Liver (tissue), 9 donors: ENCODE results near the gene COX7A1. TPM values are rescaled to one million over a fixed set of nuclear protein-coding genes. Genes with fewer than 3 reads are reported as not detected.

Source experiments
- DNase-seq: peaks from one replicate; pipeline ENCODE4 v3.0.0-alpha.2; 2017; ENCODE audit warnings: low spot score
- H3K27ac ChIP-seq, 2 donors: one replicate each; pipeline ENCODE4 v1.7.0; 2013; ENCODE audit warnings: inconsistent platforms in 2 of 2, low read length in 2 of 2, control low read depth in 1 of 2, low read depth in 1 of 2, mild to moderate bottlenecking in 1 of 2
- H3K27me3 ChIP-seq, 4 donors: one replicate each; pipeline versions ENCODE4 v1.6.1 to v1.7.0; 2013; ENCODE audit warnings: low read length in 3 of 4, inconsistent platforms in 1 of 4, mild to moderate bottlenecking in 1 of 4, moderate library complexity in 1 of 4; ENCODE audit not compliant: control insufficient read depth in 4 of 4, insufficient read depth in 4 of 4
- H3K36me3 ChIP-seq, 4 donors: one replicate each; pipeline versions ENCODE4 v1.6.1 to v1.7.0; 2013; ENCODE audit warnings: low read length in 3 of 4, mild to moderate bottlenecking in 3 of 4, low read depth in 1 of 4, moderate library complexity in 1 of 4; ENCODE audit not compliant: control insufficient read depth in 4 of 4, insufficient read depth in 3 of 4
- H3K4me1 ChIP-seq, 4 donors: one replicate each; pipeline versions ENCODE4 v1.6.1 to v1.7.0; 2013; ENCODE audit warnings: low read length in 3 of 4, mild to moderate bottlenecking in 3 of 4, moderate library complexity in 1 of 4; ENCODE audit not compliant: control insufficient read depth in 4 of 4, insufficient read depth in 4 of 4
- H3K4me3 ChIP-seq, 3 donors: one replicate each; pipeline versions ENCODE4 v1.6.1 to v1.7.0; 2013; ENCODE audit warnings: low read length in 3 of 3, control low read depth in 1 of 3, low read depth in 1 of 3, mild to moderate bottlenecking in 1 of 3
- H3K9ac ChIP-seq, 2 donors: one replicate each; pipeline ENCODE4 v1.7.0; 2013; ENCODE audit warnings: low read length in 2 of 2, mild to moderate bottlenecking in 2 of 2, moderate library complexity in 2 of 2, control low read depth in 1 of 2, low read depth in 1 of 2
- H3K9me3 ChIP-seq, 4 donors: one replicate each; pipeline versions ENCODE4 v1.6.1 to v1.7.0; 2013; ENCODE audit warnings: low read length in 3 of 4; ENCODE audit not compliant: control insufficient read depth in 4 of 4
- EGR1 ChIP-seq, 2 donors: IDR thresholded peaks; 2 replicates each; pipeline ENCODE4 v1.6.1; 2016 to 2018; ENCODE audit warnings: antibody characterized with exemption in 2 of 2, low read depth in 2 of 2
- FOXA1 ChIP-seq: IDR thresholded peaks from 2 replicates; pipeline ENCODE4 v1.6.1; 2016; ENCODE audit warnings: antibody characterized with exemption
- FOXA2 ChIP-seq: IDR thresholded peaks from 2 replicates; pipeline ENCODE4 v1.6.1; 2016; ENCODE audit warnings: antibody characterized with exemption
- GABPA ChIP-seq, 2 donors: IDR thresholded peaks in 1 of 2; conservative IDR thresholded peaks in 1 of 2; 2 replicates each; pipeline ENCODE4 v1.6.1; 2016; ENCODE audit warnings: antibody characterized with exemption in 2 of 2, mild to moderate bottlenecking in 1 of 2, moderate library complexity in 1 of 2
- HNF4A ChIP-seq, 2 donors: conservative IDR thresholded peaks; 2 replicates each; pipeline ENCODE4 v1.6.1; 2016; ENCODE audit warnings: antibody characterized with exemption in 2 of 2, mild to moderate bottlenecking in 2 of 2
- HNF4G ChIP-seq: IDR thresholded peaks from 2 replicates; pipeline ENCODE4 v1.6.1; 2016; ENCODE audit warnings: antibody characterized with exemption
- JUND ChIP-seq, 2 donors: IDR thresholded peaks; 2 replicates each; pipeline ENCODE4 v1.6.1; 2016; ENCODE audit warnings: antibody characterized with exemption in 2 of 2
- MAX ChIP-seq: IDR thresholded peaks from 2 replicates; pipeline ENCODE4 v1.6.1; 2016; ENCODE audit warnings: antibody characterized with exemption
- NR2F2 ChIP-seq: IDR thresholded peaks from 2 replicates; pipeline ENCODE4 v1.6.1; 2016; ENCODE audit warnings: antibody characterized with exemption
- RAD21 ChIP-seq, 2 donors: IDR thresholded peaks; 2 replicates each; pipeline ENCODE4 v1.6.1; 2016; ENCODE audit warnings: antibody characterized with exemption in 2 of 2, mild to moderate bottlenecking in 2 of 2
- REST ChIP-seq: IDR thresholded peaks from 2 replicates; pipeline ENCODE4 v1.6.1; 2016; ENCODE audit warnings: antibody characterized with exemption, mild to moderate bottlenecking
- RXRA ChIP-seq, 2 donors: IDR thresholded peaks; 2 replicates each; pipeline ENCODE4 v1.6.1; 2017 to 2018; ENCODE audit warnings: antibody characterized with exemption in 2 of 2, mild to moderate bottlenecking in 1 of 2
- SP1 ChIP-seq: IDR thresholded peaks from 2 replicates; pipeline ENCODE4 v1.6.1; 2018; ENCODE audit warnings: antibody characterized with exemption, mild to moderate bottlenecking
- TAF1 ChIP-seq: conservative IDR thresholded peaks from 2 replicates; pipeline ENCODE4 v1.6.1; 2016; ENCODE audit warnings: antibody characterized with exemption, mild to moderate bottlenecking
- YY1 ChIP-seq: IDR thresholded peaks from 2 replicates; pipeline ENCODE4 v1.6.1; 2016; ENCODE audit warnings: antibody characterized with exemption, mild to moderate bottlenecking
- WGBS: extraction: QIAGEN DNeasy Blood & Tissue Kit; methylation state at CpG from one replicate; pipeline ENCODE4 v1.1.7; 2013; 5-methylcytosine and 5-hydroxymethylcytosine counted together
- polyA plus RNA-seq, 2 donors: library from polyadenylated mRNA; stranded (reverse) in 1 of 2; unstranded in 1 of 2; fragments of 200-250 nt in 1 of 2; fragments of >200 nt in 1 of 2; fragmentation: Nextera tagmentation in 1 of 2; extraction: Ambion mirVana in 1 of 2; gene quantifications; one replicate each; pipeline versions ENCODE4 v1.2.1 to v1.2.3, GENCODE V29; 2013 to 2015
- total RNA-seq, 2 donors: library from RNA; depleted of rRNA; stranded (reverse); fragments of >200 nt; gene quantifications; one replicate each; pipeline ENCODE4 v1.2.3, GENCODE V29; 2014
- TF ChIP-seq, protein P1 (sequence below): IDR thresholded peaks from 2 replicates; pipeline ENCODE4 v1.6.1; 2016; ENCODE audit warnings: antibody characterized with exemption
- TF ChIP-seq, protein P2 (sequence below): IDR thresholded peaks from 2 replicates; pipeline ENCODE4 v1.6.1; 2016; ENCODE audit warnings: antibody characterized with exemption
- TF ChIP-seq, protein P3 (sequence below): fragments of 150-350 bp; IDR thresholded peaks from 2 replicates; pipeline ENCODE4 v1.5.1; 2017; ENCODE audit warnings: improper control_type of control experiment, low read depth, low read length; ENCODE audit not compliant: missing input control
- donor health status: healthy.
- donor health status: healthy.
- donor health status: healthy.
- donor health status: healthy.
- donor health status: healthy.

The COX7A1 gene
- total and polyA plus RNA-seq, 4 donors = 0.17 to 11.4 (median 1.3) TPM

GRCh38 chr19:36142046-36142445 is 10.2 kb downstream of the COX7A1 start:
- H3K4me1 ChIP-seq = peaks cover 4 to 14% (median 8%) of the 10 kb centered on the region in 4 donors
- DNase-seq = no peak
- TF ChIP-seq TAF1 (no peak), GABPA (IDR thresholded peaks at IDR 0.05 in 1 of 2, conservative IDR thresholded peaks at IDR 0.05 in 1 of 2) (no peak), MAX (no peak), FOXA1 (no peak), RAD21 (IDR thresholded peaks at IDR 0.05) (no peak), NR2F2 (no peak), HNF4A (conservative IDR thresholded peaks at IDR 0.05) (no peak), RXRA (IDR thresholded peaks at IDR 0.05) (no peak), JUND (IDR thresholded peaks at IDR 0.05) (no peak), EGR1 (IDR thresholded peaks at IDR 0.05; ENCODE audit: low read depth in 2 of 2) (no peak), REST (no peak), SP1 (no peak), FOXA2 (no peak), YY1 (no peak), HNF4G (no peak)
- TF ChIP-seq, protein P1, sequence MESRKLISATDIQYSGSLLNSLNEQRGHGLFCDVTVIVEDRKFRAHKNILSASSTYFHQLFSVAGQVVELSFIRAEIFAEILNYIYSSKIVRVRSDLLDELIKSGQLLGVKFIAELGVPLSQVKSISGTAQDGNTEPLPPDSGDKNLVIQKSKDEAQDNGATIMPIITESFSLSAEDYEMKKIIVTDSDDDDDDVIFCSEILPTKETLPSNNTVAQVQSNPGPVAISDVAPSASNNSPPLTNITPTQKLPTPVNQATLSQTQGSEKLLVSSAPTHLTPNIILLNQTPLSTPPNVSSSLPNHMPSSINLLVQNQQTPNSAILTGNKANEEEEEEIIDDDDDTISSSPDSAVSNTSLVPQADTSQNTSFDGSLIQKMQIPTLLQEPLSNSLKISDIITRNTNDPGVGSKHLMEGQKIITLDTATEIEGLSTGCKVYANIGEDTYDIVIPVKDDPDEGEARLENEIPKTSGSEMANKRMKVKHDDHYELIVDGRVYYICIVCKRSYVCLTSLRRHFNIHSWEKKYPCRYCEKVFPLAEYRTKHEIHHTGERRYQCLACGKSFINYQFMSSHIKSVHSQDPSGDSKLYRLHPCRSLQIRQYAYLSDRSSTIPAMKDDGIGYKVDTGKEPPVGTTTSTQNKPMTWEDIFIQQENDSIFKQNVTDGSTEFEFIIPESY = no peak
- TF ChIP-seq, protein P2, sequence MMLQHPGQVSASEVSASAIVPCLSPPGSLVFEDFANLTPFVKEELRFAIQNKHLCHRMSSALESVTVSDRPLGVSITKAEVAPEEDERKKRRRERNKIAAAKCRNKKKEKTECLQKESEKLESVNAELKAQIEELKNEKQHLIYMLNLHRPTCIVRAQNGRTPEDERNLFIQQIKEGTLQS = no peak
- TF ChIP-seq, protein P3, sequence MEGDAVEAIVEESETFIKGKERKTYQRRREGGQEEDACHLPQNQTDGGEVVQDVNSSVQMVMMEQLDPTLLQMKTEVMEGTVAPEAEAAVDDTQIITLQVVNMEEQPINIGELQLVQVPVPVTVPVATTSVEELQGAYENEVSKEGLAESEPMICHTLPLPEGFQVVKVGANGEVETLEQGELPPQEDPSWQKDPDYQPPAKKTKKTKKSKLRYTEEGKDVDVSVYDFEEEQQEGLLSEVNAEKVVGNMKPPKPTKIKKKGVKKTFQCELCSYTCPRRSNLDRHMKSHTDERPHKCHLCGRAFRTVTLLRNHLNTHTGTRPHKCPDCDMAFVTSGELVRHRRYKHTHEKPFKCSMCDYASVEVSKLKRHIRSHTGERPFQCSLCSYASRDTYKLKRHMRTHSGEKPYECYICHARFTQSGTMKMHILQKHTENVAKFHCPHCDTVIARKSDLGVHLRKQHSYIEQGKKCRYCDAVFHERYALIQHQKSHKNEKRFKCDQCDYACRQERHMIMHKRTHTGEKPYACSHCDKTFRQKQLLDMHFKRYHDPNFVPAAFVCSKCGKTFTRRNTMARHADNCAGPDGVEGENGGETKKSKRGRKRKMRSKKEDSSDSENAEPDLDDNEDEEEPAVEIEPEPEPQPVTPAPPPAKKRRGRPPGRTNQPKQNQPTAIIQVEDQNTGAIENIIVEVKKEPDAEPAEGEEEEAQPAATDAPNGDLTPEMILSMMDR = no peak
- no peaks in the 10 kb centered on the region for H3K27me3 ChIP-seq
- H3K4me3 ChIP-seq = no peak overlapping the region
- no peaks in the 10 kb centered on the region for H3K9me3 ChIP-seq
- WGBS = 97% methylated on average over 14 of the region's 14 CpGs
- no peak overlapping the region for H3K27ac ChIP-seq
- H3K36me3 ChIP-seq = peaks cover 16 to 37% (median 30%) of the 10 kb centered on the region in 4 donors
- no peak overlapping the region for H3K9ac ChIP-seq
